CMK (cell line): ENCODE measurements around the gene LPIN3.

Experiments used
- DNase-seq: peaks from one replicate; pipeline ENCODE4 v3.0.0-alpha.2; 2010; ENCODE audit warnings: low read depth

Gene LPIN3

GRCh38 chr20:41365777-41366545 is 25.3 kb downstream of the LPIN3 start:
- DNase-seq: no peak

GRCh38 chr20:41366546-41367392 is 26.1 kb downstream of the LPIN3 start, which contains the start of gene EMILIN3:
TSS of gene EMILIN3 (minus strand) at chr20:41366818. CDS start at chr20:41366634, 184 bp downstream.
- no peak for DNase-seq

- DNase-seq: no peak
These were observed 26.7 kb downstream of the LPIN3 start for GRCh38 chr20:41367393-41367695.

DNA sequence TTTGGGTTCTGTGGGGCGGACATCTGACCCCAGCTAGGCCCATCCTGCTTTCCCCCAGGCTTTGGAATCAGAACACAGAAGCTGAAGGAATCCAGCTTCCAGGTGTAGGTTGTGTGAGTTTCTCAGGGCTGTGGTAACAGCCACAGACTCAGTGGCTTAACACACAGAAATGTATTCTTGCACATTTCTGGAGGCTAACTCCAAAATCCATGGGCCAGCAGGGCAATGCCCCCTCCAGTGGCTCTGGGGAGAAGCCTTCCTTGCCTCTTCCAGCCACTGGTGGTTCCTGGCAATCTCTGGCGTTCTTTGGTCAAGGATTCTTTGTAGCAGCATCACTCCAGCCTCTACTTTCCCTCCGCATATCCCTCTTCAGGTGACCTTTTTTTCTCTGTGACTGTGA is 27.3 kb downstream of the LPIN3 start:
- no peak for DNase-seq

- DNase-seq: no peak
These were observed 29.1 kb downstream of the LPIN3 start for GRCh38 chr20:41369673-41370072.

- DNase-seq: no peak
These were observed 29.6 kb downstream of the LPIN3 start for GRCh38 chr20:41370176-41370575.

GRCh38 chr20:41371371-41371770 is 30.8 kb downstream of the LPIN3 start:
- DNase-seq: no peak

GRCh38 chr20:41373251-41373783 is 32.7 kb downstream of the LPIN3 start:
- DNase-seq: no peak

DNA sequence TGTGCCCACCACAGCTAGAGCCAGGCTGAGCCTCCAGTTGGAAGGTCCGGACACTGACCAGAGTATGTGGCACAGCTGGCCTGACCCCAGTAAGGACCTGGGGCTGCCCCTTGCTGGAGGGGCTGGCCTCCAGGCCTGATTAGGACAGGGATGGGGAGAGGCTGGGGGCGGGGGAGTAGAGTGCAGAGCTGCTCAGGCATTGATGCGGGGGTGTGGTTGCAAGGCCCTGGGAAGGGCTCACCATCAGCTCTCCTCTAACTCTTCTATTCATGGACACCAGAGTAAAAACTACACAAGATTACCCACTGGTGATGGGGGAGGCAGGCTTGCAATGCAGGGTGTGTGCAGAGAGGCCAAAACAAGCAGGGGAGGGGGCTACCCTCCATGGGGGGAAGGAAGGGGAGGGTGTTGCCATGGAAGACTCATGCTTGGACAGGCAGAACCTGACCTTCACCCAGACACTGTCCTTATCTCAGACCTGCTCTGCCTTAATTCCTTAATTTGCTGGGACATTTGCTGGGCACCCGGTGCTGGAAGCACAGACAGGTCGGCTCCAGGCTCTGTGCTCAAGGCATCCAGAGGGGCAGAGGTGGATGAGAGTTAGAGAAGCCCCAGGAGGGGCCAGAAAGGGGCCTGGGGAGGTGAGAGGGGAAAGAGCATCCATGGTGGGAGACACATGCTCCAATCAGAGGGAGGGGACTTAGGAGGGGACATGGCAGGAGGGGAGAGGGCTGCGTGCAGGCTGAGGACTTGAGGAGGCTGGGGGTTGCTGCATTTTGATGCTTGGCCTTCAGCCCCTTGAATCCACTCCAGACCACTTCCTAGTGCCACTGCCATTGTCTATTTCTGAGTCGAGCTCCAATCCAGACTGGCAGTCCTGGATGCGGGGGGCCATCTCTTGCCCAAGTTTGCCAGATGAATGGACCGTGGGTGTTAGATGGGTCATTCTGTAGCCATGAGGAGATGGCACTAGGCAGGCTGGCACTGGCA is 33.6 kb downstream of the LPIN3 start:
- no peak for DNase-seq

DNA sequence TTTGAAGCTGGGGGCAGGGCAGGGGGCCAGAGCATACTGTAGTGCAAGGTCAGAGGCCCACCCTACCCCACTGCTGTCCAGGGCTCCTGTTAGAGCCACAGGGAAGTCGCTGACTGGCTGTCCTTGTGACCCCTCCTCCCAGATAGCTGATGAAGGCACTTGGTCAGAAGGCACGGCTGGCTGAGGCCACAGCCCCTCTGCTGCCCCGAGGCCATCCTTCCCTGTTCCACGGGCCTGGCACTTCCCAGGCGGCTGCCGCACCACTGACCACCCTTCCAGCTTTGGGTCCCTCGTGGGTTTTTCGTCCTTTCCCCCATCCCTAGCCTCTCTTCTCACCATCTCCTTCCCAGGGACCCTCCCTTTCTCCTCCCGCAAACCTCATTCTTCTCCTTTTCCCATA is 35.2 kb downstream of the LPIN3 start:
- DNase-seq: no peak

- no peak for DNase-seq
These were observed 35.7 kb downstream of the LPIN3 start for GRCh38 chr20:41376349-41376748.

DNA sequence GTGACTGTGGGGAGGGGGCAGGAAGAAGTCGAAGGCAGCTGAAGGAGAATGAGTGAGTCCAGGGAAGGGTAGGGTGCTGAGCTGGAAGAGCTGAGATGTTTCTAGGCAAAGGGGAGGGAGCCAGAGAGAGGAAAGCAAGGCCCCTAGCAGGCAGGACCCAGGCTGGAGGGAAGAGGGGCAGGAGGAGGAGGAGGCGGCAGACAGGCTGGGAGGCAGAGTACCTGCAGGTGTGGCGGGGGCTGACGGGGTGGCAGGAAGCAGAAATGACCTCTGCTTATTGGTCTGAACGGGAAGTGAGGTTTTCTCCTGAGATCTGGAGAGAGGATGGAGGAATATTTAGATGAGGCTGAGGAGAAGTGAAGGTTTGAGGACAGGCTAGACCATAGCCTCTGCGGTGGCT is 36.7 kb downstream of the LPIN3 start:
- DNase-seq: no peak

GRCh38 chr20:41379551-41379950 is 38.9 kb downstream of the LPIN3 start:
- DNase-seq: no peak

DNA sequence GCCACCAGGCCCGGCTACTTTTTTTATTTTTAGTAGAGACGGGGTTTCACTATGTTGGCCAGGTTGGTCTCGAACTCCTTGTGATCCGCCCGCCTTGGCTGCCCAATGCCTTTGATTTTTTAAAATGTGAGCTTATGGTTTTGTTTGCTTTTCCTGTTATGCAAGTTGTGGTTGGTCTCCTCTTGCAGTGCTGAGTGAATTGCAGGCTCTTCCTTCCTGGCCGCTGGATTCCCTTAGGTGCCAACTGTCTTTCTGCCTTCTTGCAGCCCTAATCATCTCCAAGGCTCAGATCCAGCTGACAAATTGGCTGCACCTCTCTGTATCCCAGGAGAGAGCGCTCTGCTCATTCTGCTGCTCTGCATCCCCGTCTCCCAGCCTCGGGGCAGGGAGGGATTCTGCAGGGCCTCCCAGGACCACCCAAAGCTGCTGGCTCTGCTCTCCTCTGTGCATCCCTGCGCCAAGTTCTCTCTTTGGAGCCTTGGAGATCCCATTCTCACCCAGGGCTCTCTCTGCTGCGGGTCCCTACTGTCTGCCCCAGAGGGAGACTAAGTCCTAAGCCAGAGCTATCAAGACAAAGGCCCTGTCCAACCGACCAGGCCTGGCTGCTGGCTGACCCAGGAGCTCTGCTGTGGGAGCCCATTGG is 40.1 kb downstream of the LPIN3 start:
- no peak for DNase-seq

DNA sequence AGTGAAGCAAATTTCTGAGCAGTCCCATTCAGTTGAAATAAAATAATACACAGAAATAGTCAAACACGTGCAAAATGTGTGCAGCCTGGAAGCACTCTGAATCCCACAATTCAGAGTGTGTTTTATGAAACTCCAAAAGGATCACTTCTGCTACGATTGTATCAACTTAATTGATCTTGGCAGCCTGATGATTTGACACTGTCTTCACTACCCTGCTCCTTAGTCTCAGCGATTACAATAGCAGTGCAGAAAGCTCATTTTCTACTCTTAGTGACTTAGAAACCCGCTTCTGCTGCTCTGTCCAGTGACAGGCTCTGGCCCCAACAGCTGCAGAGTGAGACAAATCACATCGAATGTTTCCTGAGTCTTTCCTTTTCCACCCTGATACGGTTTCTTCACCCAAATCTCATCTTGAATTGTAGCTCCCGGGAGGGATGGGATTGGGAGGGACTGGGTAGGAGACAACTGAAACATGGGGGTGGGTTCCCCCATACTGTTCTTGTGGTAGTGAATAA is 42.2 kb downstream of the LPIN3 start:
- DNase-seq: no peak

DNA sequence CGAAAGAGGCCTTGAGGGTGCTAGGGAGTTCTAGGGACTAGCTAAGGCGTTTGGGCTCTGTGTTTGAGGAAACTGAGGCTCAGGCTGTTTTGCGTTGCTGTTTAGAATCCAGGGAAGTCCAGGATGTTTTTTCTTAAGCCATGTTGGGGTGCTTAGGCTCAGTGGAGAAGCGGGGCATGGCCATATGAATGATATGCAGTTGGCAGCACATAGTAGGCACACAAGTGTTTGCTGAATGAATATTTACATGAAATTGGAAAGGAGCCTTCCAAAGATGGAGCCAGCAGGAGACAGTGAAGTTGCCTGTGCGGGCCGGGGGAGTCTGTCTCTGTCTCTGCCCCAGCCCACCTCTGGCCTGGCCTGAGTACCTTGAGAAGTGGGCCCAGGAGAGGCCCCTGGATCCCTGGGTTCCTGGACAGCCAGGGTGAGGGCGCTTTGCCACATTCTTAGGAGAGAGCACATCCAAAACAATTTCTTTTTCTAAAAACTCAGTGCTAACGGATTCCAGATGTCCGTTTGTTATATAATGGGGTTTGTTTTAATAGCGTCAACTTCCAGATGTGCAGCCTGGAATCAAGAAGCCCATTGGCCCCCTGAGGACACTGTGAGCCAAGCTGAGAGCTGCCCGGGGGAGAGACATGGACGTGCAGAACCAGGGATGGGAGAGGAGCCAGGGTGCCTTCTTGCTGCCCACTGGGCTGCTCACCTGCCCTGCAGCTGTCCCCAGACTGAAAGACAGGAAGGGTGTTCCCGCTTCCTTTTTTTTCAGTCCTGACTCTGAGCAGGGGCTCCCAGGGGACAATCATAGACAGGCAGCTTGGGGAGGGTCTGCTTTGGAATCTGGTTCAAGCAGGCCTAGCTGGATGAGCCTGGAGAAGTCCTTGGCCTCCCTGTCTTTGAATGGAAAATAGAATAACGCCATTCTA is 46.1 kb downstream of the LPIN3 start:
- no peak for DNase-seq

- no peak for DNase-seq
These were observed 46.8 kb downstream of the LPIN3 start for GRCh38 chr20:41387444-41387851.

DNA sequence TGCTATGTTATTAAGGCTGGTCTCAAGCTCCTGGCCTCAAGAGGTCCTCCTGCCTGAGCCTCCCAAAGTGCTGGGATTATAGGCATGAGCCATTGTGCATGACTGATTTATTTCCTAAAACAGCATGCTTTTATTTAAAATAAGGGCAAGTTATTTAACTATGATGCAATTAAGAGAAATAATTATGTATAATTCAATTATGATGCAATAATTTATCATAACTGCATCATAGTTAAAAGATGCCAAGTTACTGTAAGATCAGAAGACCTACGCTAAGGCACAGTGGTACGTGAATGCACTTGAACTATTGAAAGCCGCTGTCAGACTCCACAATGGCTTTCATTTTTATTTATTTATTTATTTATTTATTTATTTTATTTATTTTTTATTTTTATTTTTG is 50.3 kb downstream of the LPIN3 start:
- DNase-seq: no peak

GRCh38 chr20:41391587-41392001 is 51.0 kb downstream of the LPIN3 start:
- no peak for DNase-seq

DNA sequence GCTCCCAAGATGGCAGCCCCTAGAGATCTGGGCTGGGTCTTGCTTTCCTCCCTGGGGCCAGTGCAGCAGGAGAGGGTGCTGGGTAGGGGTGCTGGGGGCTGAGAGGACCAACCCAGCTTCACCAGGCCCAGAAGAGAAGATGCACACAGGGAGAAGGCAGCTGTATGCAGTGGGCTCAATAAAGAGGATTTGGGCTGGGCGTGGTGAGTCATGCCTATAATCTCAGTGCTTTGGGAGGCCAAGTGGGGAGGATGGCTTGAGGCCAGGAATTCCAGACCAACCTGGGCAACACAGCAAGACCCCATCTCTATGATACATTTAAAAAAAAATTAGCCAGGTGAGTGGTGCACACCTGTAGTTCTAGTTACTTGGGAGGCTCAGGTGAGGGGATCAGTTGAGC is 51.7 kb downstream of the LPIN3 start:
- no peak for DNase-seq
